Activated B cell treated with CpG ODN at 0.5 μM for 24 hours (primary cell): ENCODE results near the gene SIRPG. TPM values are rescaled to one million over a fixed set of nuclear protein-coding genes. Genes with fewer than 3 reads are reported as not detected.

Experiments used
- ATAC-seq: fragments of 200-7000 bp; cut with Tn5 transposase; one replicate; pipeline ENCODE4 v1.10.0; 2021; ENCODE audit warnings: low read depth, mild to moderate bottlenecking, moderate library complexity
- CTCF ChIA-PET: fragments of 350-600 bp; sonication (Branson Sonifier 250); formaldehyde crosslinking; loops from one replicate; lab custom pipeline; 2021; ENCODE audit warnings: antibody characterized with exemption; lab: Charles Lee
- POLR2A ChIA-PET: fragments of 350-600 bp; sonication (Branson Sonifier 250); formaldehyde crosslinking; loops from one replicate; lab custom pipeline; 2021; ENCODE audit warnings: antibody characterized with exemption; lab: Charles Lee
- DNase-seq: peaks from one replicate; pipeline ENCODE4 v3.0.0; 2022
- H3K27ac Mint-ChIP-seq: one replicate; pipeline ENCODE4 v1.8.0; 2020; ENCODE audit warnings: mixed read lengths
- H3K27me3 Mint-ChIP-seq: one replicate; pipeline ENCODE4 v1.8.0; 2021; ENCODE audit warnings: mixed read lengths
- H3K36me3 Mint-ChIP-seq: one replicate; pipeline ENCODE4 v1.8.0; 2021; ENCODE audit warnings: low read depth, mixed read lengths
- H3K4me1 Mint-ChIP-seq: one replicate; pipeline ENCODE4 v1.8.0; 2021; ENCODE audit warnings: mixed read lengths
- H3K4me3 Mint-ChIP-seq: one replicate; pipeline ENCODE4 v1.8.0; 2020; ENCODE audit warnings: mild to moderate bottlenecking, mixed read lengths
- H3K9me3 Mint-ChIP-seq: one replicate; pipeline ENCODE4 v1.8.0; 2020; ENCODE audit warnings: mixed read lengths
- intact Hi-C: fragments of 100-400 bp; cut with micrococcal nuclease; formaldehyde crosslinking; loops from one replicate; pipeline ENCODE4 v1.15.1; 2024
- total RNA-seq: library from RNA; stranded (reverse); gene quantifications from 2 replicates; pipeline ENCODE4 v1.2.3, GENCODE V29; 2022
- TF ChIP-seq, protein P1 (sequence below): fragments of 200-600 bp; IDR thresholded peaks from one replicate; pipeline ENCODE4 v1.8.0; 2022; ENCODE audit warnings: antibody characterized with exemption, mild to moderate bottlenecking

SIRPG gene
- total RNA-seq, 1 donor from 2014 or later = not detected

DNA sequence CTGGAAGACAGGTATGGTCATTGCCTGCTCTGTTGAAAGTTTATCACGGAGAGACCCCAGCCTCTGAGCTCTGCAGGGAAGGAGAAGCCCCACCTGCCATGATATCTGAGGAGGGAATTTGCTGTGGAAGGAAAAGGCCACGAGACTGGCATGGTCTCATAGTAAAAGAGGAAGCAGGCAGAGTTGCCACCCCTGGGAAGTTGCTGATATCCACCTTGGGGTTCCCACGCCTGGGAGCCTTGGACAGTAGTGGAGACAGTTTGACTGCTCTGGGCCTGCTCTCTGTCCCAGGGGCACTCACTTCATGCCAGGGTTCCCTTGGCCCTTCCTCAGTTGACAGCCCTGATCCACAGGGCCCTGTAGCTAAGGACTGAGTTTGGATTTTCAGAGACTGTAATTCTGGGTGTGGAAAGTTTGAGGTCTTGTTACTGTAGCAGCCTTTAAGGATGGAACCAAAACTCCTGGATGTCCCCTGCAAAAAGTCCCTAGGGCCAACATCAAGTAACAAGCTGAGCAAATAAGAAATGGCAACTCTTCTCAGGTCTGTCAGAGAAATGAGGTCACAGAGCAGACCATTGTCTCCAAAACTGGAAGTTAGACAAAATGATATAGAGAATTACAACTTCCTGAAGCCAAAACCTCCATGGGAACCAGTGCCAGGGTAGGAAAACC is 30.9 kb downstream of the SIRPG start:
- H3K9me3 Mint-ChIP-seq = no peaks in the 10 kb centered on the region
- H3K4me1 Mint-ChIP-seq = peaks cover 29% of the 10 kb centered on the region
- H3K27ac Mint-ChIP-seq = no peak overlapping the region
- H3K4me3 Mint-ChIP-seq = no peak overlapping the region
- DNase-seq = no peak
- TF ChIP-seq, protein P1, sequence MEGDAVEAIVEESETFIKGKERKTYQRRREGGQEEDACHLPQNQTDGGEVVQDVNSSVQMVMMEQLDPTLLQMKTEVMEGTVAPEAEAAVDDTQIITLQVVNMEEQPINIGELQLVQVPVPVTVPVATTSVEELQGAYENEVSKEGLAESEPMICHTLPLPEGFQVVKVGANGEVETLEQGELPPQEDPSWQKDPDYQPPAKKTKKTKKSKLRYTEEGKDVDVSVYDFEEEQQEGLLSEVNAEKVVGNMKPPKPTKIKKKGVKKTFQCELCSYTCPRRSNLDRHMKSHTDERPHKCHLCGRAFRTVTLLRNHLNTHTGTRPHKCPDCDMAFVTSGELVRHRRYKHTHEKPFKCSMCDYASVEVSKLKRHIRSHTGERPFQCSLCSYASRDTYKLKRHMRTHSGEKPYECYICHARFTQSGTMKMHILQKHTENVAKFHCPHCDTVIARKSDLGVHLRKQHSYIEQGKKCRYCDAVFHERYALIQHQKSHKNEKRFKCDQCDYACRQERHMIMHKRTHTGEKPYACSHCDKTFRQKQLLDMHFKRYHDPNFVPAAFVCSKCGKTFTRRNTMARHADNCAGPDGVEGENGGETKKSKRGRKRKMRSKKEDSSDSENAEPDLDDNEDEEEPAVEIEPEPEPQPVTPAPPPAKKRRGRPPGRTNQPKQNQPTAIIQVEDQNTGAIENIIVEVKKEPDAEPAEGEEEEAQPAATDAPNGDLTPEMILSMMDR = no peak
- ATAC-seq = no peak
- CTCF ChIA-PET = no interaction called here
- POLR2A ChIA-PET = no interaction called here
- no peaks in the 10 kb centered on the region for H3K27me3 Mint-ChIP-seq
- intact Hi-C loops = no loop called here
- H3K36me3 Mint-ChIP-seq = no peaks in the 10 kb centered on the region

DNA sequence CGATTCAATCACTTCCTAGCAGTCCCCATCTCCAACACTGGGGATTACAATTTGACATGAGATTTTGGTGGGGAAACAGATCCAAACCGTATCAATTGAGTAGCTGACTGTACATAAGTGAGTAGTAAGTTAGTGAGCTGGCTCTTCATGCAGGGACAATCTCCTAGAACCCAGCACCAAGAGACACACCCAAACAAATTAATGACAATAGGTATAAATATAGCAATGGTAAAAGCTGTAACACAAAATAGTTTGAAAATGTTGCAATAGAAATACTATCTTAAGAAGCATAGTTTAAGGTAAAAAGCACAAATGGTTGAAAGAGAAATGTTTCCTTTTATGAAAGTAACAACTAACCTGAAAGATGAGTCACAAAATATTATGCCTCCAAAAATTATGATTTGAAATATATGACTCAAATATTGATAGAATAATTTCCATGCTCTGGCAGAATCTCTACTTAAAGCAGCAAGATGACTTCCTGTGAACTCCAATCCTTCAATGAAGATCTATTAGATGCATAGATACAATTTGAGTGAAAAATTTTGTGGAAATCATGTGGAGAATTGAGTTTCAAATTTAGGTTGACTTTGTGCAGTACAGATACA is 32.4 kb downstream of the SIRPG start:
- no peak for ATAC-seq
- Mint-ChIP-seq H3K4me1 (peaks cover 40% of the 10 kb centered on the region), H3K27me3 (no peaks in the 10 kb centered on the region), H3K9me3 (no peaks in the 10 kb centered on the region), H3K36me3 (no peaks in the 10 kb centered on the region), H3K27ac (no peak overlapping the region), H3K4me3 (no peak overlapping the region)
- TF ChIP-seq, protein P1 = no peak
- no peak for DNase-seq
- intact Hi-C loops = no loop called here
- CTCF ChIA-PET = interaction anchor here (1.1 kb wide), 1 partner anchor 152 kb away, joined by 3 read pairs; no protein-coding TSS in a partner anchor
- POLR2A ChIA-PET = no interaction called here

- ATAC-seq = peak; percentile 40
- peaks cover 52% of the 10 kb centered on the region for H3K4me1 Mint-ChIP-seq
- H3K36me3 Mint-ChIP-seq = no peaks in the 10 kb centered on the region
- H3K27me3 Mint-ChIP-seq = no peaks in the 10 kb centered on the region
- ChIA-PET CTCF (no interaction called here), POLR2A (no interaction called here)
- no peak overlapping the region for H3K4me3 Mint-ChIP-seq
- no peak for DNase-seq
- H3K9me3 Mint-ChIP-seq = no peaks in the 10 kb centered on the region
- H3K27ac Mint-ChIP-seq = peak overlapping the region; percentile 15
- TF ChIP-seq, protein P1 = no peak
- intact Hi-C loops = loop anchor here (5.0 kb wide), 1 partner anchor 44 kb away; no protein-coding TSS in a partner anchor
Observed at GRCh38 chr20:1623501-1624205, 33.9 kb downstream of the SIRPG start.

DNA sequence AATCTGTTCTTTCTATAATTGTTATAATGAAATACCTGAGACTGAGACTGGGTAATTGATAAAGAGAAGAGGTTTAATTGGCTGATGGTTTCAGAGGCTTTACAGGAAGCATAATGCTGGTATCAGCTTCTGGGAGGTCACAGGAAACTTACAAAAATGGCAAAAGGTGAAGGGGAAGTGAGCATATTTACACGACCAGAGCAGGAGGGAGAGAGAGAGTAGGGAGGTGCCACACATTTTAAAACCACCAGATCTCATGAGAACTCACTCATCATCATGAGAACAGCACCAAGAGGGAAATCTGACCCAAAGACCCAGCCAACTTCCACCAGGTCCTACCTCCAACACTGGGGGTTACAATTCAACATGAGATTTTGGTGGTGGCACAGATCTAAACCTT is 35.1 kb downstream of the SIRPG start:
- ChIA-PET POLR2A (no interaction called here), CTCF (no interaction called here)
- no peaks in the 10 kb centered on the region for H3K36me3 Mint-ChIP-seq
- DNase-seq (no peak), ATAC-seq (peak; percentile 72)
- intact Hi-C loops = loop anchor here (5.0 kb wide), 1 partner anchor 45 kb away; no protein-coding TSS in a partner anchor
- H3K27ac Mint-ChIP-seq = peak overlapping the region; percentile 67
- no peaks in the 10 kb centered on the region for H3K9me3 Mint-ChIP-seq
- peak overlapping the region; percentile 21 for H3K4me3 Mint-ChIP-seq
- H3K4me1 Mint-ChIP-seq = peaks cover 54% of the 10 kb centered on the region
- TF ChIP-seq, protein P1 = no peak
- H3K27me3 Mint-ChIP-seq = no peaks in the 10 kb centered on the region

DNA sequence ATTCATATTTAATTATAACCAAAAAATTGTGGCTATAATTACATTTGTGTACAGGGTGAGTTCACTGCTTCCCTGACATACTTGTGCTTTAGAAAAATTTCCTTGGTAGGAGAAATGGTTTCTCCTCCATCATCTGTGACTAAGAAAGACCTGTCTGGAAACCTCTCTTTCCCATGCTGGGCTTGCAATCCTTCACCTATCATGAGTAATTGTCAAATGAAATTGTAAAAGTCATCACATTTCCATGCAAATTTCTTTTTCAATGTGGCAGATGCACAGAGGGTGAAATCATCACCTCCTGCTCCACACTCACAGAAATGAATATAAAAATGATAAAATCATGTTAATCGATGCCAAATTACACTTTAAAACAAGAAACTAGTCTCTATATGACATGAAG is 36.3 kb downstream of the SIRPG start:
- H3K9me3 Mint-ChIP-seq = no peaks in the 10 kb centered on the region
- no peaks in the 10 kb centered on the region for H3K27me3 Mint-ChIP-seq
- DNase-seq (no peak), ATAC-seq (no peak)
- no peak overlapping the region for H3K4me3 Mint-ChIP-seq
- TF ChIP-seq, protein P1 = no peak
- intact Hi-C loops = loop anchor here (5.0 kb wide), 1 partner anchor 46 kb away; no protein-coding TSS in a partner anchor
- no peak overlapping the region for H3K27ac Mint-ChIP-seq
- H3K4me1 Mint-ChIP-seq = peaks cover 65% of the 10 kb centered on the region
- POLR2A ChIA-PET = no interaction called here
- CTCF ChIA-PET = no interaction called here
- no peaks in the 10 kb centered on the region for H3K36me3 Mint-ChIP-seq
